Skin of body (tissue), 2 donors: ENCODE results near the gene CSN3. TPM values are rescaled to one million over a fixed set of nuclear protein-coding genes. Genes with fewer than 3 reads are reported as not detected.

ENCODE experiments used
- DNase-seq: peaks from one replicate; lab custom pipeline; 2025; lab: John Stamatoyannopoulos, UW
- total RNA-seq: library from RNA; depleted of rRNA; stranded (reverse); fragments of >200 nt; gene quantifications from one replicate; pipeline ENCODE4 v1.2.3, GENCODE V29; 2014

The CSN3 gene
- total RNA-seq, 1 donor from 2014 or later: not detected

DNA sequence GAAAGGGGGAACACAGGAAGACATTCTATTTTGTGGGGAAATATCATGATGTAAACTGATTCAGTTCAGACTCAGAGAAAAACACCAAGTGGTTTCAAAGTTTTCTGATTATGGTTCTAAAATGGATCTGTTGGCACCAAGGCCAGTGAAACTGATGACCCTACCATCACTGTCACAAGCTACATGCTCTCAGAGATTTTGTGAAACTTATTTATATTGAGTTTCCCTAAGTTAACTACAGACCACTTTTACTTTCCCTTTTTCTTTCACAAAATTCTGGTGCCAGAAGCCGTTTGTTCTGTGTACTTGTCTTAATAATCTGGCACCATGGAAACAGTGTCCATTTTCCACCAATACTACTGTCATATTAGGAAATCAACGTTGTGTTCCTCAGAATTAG is 48.9 kb downstream of the CSN3 start:
- no peak for DNase-seq

DNA sequence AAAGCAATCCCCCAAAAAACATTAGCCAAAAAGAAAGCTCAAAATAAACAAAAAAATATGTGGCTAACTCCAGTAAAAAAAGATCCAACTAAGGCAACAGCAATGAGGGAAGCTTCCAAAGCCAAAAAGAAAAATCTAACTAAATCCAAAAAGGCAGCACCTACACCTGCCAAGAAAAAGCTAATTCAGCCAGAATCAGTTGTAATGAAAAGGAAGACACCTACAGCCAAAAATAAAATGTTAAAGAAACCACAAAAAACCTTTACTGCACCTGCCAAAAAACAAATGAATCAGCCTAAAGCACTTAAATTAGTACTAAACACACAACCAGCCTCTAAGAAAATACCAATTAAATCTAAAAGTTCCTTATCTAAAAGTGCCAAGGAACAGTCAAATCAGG is 55.2 kb downstream of the CSN3 start:
- DNase-seq: no peak

DNA sequence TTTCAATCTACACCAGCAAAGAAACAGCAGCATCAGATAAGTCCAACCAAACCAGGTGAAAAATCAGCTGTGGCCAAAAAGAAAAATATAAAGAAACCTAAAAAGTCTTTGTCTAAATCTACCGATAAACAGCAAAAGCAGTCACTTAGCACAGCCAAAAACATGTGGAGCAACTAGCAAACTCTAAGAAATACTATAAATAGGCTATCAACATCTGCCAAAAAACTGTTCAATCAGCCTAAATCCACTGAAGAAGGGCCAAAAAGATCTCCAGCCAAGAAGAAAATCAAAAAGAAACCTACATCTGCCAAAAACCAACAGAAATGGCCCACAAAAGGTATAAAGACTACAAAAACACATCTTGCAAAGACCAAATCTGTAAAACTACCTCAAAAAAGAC is 55.7 kb downstream of the CSN3 start:
- DNase-seq: peak; percentile 81

DNA sequence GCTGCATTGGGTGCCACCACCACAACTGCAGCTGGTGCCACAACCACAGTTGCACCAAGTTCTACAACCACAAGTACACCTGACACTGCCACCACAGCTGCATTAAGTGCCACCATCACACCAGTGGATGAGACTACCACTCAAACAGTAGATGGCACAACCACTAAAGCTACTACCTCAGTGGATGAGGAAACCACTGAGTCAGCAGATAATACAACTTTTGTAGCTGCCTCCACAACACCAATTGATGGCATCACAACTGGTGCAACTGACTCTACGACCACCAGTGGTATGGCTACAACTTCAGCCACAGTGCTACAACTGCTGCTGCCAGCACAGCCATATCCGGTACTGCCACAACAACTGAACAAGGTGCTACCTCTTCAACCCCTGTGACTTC is 57.2 kb downstream of the CSN3 start:
- DNase-seq: no peak

DNA sequence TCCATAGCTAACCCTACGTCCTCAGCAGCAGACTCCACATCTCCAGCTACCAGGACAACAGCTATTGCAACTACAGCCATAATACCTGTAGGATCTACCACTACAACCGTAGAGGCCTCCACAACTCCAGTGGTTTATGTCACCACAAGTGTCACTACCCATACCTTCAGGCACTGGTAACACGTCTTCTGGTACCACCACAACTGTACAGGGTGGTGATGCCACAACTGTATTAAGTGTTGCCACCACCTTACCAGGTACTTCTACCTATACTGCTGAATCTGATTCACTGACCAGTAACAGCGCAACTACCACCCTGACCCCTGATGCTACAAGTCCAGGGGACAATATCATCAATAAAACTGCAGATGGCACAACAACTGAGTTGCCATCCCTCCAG is 57.8 kb downstream of the CSN3 start:
- no peak for DNase-seq

Other genes starting within 250 kb of the CSN3 start
- not detected for gene STATH, start 246.6 kb upstream of the CSN3 start, total RNA-seq
- gene HTN3, start 214.1 kb upstream of the CSN3 start, total RNA-seq: not detected
- gene HTN1, start 192.2 kb upstream of the CSN3 start, total RNA-seq: not detected
- gene PRR27, start 88.4 kb upstream of the CSN3 start, total RNA-seq: not detected
- not detected for gene ODAM, start 46.9 kb upstream of the CSN3 start, total RNA-seq
- not detected for gene FDCSP, start 16.5 kb upstream of the CSN3 start, total RNA-seq
- gene CABS1, start 92.4 kb downstream of the CSN3 start, total RNA-seq: not detected
- gene SMR3A, start 118.2 kb downstream of the CSN3 start, total RNA-seq: not detected
- not detected for gene SMR3B, start 140.5 kb downstream of the CSN3 start, total RNA-seq
- gene OPRPN, start 155.3 kb downstream of the CSN3 start, total RNA-seq: not detected
- gene MUC7, start 229.6 kb downstream of the CSN3 start, total RNA-seq: not detected